Activated naive CD4-positive, alpha-beta T cell treated with Interleukin-2 at 50 U/mL for 16 hours (primary cell): Measurements from ENCODE around the gene CEACAM19.

Experiments
- DNase-seq: peaks from one replicate; pipeline ENCODE4 v3.0.0-alpha.2; 2020

CEACAM19 gene

DNA sequence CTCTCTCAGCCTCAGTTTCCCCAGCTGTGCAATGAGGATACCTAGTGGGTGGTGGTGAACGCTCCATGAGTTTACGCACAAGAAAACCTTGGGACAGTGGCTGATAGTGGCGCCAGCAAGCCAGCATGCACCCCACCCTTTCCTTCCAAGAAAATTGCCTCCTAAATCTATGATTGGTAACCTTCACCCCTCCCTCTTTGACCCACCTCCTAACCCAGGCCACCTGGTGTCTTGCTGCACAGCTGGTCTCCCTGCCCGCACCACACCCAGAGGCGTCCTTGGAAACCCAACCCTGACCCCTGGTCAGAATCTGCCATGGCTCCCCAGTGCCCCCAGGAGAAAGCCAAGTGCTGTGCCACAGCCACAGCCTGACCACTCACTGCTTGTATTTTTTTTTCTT is 54.4 kb downstream of the CEACAM19 start:
- no peak for DNase-seq

- DNase-seq: no peak
Measured at GRCh38 chr19:44726465-44726864, 55.2 kb downstream of the CEACAM19 start.

- no peak for DNase-seq
Measured at GRCh38 chr19:44728178-44728577, 56.9 kb downstream of the CEACAM19 start.

DNA sequence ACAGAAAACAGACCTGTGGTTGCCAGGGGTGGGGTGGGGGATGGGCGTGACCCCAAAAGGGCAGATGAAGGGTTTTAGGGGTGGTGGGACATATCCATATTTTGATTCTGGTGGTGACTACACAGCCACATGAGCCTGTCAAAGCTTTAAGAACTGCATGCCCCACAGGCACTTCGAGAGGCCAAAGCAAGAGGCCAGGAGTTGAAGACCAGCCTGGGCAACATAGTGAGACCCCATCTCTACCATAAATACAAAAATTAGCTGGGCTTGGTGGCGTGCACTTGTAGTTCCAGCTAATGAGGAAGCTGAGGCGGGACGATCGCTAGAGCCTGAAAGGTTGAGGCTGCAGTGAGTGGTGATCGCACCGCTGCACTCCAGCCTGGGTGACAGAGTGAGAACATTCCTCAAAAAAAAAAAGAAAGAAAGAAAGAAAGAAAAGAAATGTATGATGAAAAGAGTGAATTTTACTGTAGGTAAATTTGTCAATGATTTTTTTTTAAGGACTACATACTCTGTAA is 58.3 kb downstream of the CEACAM19 start:
- DNase-seq: no peak

DNA sequence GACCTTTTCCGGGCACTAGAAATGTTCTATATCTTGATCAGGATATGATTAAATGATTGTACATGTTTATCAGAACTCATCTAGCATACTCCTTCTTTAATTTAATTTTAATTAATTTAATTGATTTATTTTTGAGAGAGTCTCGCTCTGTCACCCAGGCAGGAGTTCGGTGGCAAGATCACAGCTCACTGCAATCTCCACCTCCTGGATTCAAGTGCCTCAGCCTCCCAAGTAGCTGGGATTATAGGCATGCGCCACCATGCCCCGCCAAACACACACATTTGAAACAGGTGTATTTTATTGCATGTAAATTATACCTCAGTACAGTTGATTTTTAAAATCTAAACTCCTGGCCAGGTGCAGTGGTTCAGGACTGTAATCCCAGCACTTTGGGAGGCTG is 59.8 kb downstream of the CEACAM19 start:
- no peak for DNase-seq

DNA sequence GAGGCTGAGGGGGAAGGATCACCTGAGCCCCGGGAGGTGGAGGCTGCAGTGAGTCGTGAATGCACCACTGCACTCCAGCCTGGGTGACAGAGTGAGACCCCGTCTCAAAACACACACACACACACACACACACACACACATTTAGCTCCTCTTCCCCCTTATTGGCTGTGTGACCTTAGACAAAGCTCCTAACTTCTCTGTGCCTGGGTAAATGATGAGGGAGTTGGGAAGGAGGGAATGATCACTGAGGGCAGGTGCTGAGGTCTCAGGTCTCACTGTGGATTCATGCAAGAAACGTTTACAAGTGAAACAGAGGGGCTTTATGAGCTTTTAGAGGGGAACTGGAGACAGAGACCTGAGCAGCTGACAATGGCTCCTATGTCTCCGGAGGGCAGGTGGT is 60.3 kb downstream of the CEACAM19 start:
- DNase-seq: no peak

GRCh38 chr19:44732235-44733014 is 61.1 kb downstream of the CEACAM19 start:
- DNase-seq: no peak
